Esophagus squamous epithelium (tissue), 4 donors: Measurements from ENCODE around the gene IL13.

ENCODE experiments used
- CTCF ChIP-seq, 6 experiments: fragments of 450-650 bp in 4 of 6; fragments of 200-600 bp in 2 of 6; sonication (generic) in 2 of 6; IDR thresholded peaks; one replicate each; pipeline ENCODE4 v1.5.1; 2016 to 2019; ENCODE audit warnings: antibody characterized with exemption in 6 of 6, mild to moderate bottlenecking in 4 of 6, moderate library complexity in 4 of 6
- POLR2A ChIP-seq, 4 donors: fragments of 450-650 bp; IDR thresholded peaks; one replicate each; pipeline ENCODE4 v1.6.1; 2017; ENCODE audit warnings: antibody characterized with exemption in 4 of 4, mild to moderate bottlenecking in 4 of 4, moderate library complexity in 3 of 4

GRCh38 chr5:132665574-132666080 lies 7.7 kb downstream of the IL13 start:
- TF ChIP-seq CTCF (IDR thresholded peaks at IDR 0.05) (no peak), POLR2A (IDR thresholded peaks at IDR 0.05) (no peak)
